ENCODE data around the gene HGD. TPM values are rescaled to one million over a fixed set of nuclear protein-coding genes. Genes with fewer than 3 reads are reported as not detected.

Gene HGD
- total and polyA plus RNA-seq, 11 donors: 0.16 to 0.62 (median 0.56) TPM; not detected in 8

DNA sequence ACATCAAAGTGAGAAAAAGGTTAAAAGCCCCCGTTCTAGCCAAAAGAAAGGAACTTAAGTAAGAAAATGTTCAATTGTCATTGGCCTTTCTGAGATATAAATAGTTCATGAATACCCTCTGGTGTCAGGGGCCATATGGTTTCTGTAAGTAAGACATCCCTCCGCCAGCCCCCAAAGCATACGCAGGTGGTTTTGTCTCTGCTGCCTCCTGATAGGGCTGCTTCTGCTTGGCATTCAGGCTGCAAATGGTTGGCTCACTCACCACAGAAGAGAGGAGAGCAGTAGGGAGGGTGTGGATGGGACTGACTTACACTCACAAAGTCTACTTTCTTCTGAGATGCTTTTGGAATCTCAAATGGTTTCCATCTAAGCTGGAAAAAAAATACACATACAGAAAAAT is 29.8 kb downstream of the HGD start:
- Histone ChIP-seq H3K4me3 (no peak overlapping the region), H3K36me3 (no peaks in the 10 kb centered on the region), H3K27me3 (no peaks in the 10 kb centered on the region), H3K4me1 (no peaks in the 10 kb centered on the region), H3K9me3 (no peaks in the 10 kb centered on the region), H3K27ac (no peak overlapping the region)
- TF ChIP-seq, protein P1, sequence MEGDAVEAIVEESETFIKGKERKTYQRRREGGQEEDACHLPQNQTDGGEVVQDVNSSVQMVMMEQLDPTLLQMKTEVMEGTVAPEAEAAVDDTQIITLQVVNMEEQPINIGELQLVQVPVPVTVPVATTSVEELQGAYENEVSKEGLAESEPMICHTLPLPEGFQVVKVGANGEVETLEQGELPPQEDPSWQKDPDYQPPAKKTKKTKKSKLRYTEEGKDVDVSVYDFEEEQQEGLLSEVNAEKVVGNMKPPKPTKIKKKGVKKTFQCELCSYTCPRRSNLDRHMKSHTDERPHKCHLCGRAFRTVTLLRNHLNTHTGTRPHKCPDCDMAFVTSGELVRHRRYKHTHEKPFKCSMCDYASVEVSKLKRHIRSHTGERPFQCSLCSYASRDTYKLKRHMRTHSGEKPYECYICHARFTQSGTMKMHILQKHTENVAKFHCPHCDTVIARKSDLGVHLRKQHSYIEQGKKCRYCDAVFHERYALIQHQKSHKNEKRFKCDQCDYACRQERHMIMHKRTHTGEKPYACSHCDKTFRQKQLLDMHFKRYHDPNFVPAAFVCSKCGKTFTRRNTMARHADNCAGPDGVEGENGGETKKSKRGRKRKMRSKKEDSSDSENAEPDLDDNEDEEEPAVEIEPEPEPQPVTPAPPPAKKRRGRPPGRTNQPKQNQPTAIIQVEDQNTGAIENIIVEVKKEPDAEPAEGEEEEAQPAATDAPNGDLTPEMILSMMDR (IDR thresholded peaks at IDR 0.05): no peak
- no peak for TF ChIP-seq POLR2A (IDR thresholded peaks at IDR 0.05)
- no peak for ATAC-seq
- no peak for DNase-seq
- intact Hi-C loops (cut with DNase I): no loop called here
- 53 to 68% (median 63%) methylated on average over 3 of the region's 3 CpGs for WGBS, 4 donors

- Histone ChIP-seq H3K36me3 (no peaks in the 10 kb centered on the region), H3K27me3 (no peaks in the 10 kb centered on the region), H3K4me3 (no peak overlapping the region), H3K27ac (no peak overlapping the region), H3K9me3 (no peaks in the 10 kb centered on the region), H3K4me1 (peaks cover 0 to 18% (median 0%) of the 10 kb centered on the region in 12 donors)
- no peak for TF ChIP-seq POLR2A (IDR thresholded peaks at IDR 0.05)
- TF ChIP-seq, protein P1 (IDR thresholded peaks at IDR 0.05): no peak
- WGBS, 4 donors: 94 to 95% (median 94%) methylated on average over 2 of the region's 2 CpGs
- no peak for ATAC-seq
- DNase-seq: no peak
- intact Hi-C loops (cut with DNase I): no loop called here
Observed at GRCh38 chr3:120650311-120650710, 31.7 kb downstream of the HGD start.

- peaks cover 0 to 23% (median 2%) of the 10 kb centered on the region in 12 donors for H3K4me1 ChIP-seq
- no peak overlapping the region for H3K27ac ChIP-seq
- H3K9me3 ChIP-seq: no peaks in the 10 kb centered on the region
- no peaks in the 10 kb centered on the region for H3K27me3 ChIP-seq
- DNase-seq (no peak), ATAC-seq (no peak)
- WGBS, 4 donors: 76 to 82% (median 76%) methylated on average over 3 of the region's 3 CpGs
- intact Hi-C loops (cut with DNase I): no loop called here
- H3K36me3 ChIP-seq: no peaks in the 10 kb centered on the region
- TF ChIP-seq, protein P1 (IDR thresholded peaks at IDR 0.05): no peak
- TF ChIP-seq POLR2A (IDR thresholded peaks at IDR 0.05): no peak
- no peak overlapping the region for H3K4me3 ChIP-seq
Observed at GRCh38 chr3:120649830-120650233, 32.2 kb downstream of the HGD start.

DNA sequence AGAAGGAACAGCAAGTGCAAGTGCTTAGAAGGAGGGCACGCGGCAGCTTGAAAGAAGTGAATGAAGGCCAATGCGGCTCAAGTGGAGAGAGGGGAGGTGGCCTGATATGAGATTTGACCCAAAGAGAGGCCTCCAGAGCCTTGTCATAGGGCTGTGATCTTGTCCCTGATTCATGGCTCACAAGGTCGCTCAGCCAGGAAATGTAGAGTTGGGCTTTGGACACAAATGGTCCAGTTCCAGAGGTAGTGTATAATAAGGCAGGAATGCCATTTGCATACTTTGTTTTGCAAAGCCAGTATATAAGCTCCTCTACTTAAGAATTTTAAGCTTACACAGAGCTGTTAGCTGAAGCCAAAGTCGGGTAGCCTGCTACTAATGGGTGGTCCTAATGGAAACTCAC is 33.7 kb downstream of the HGD start:
- ATAC-seq: no peak
- WGBS, 4 donors: 90 to 96% (median 93%) methylated on average over 5 of the region's 5 CpGs
- intact Hi-C loops (cut with DNase I): no loop called here
- Histone ChIP-seq H3K9me3 (no peaks in the 10 kb centered on the region), H3K36me3 (no peaks in the 10 kb centered on the region), H3K27me3 (no peaks in the 10 kb centered on the region), H3K4me3 (no peak overlapping the region), H3K27ac (no peak overlapping the region), H3K4me1 (peaks cover 0 to 27% (median 2%) of the 10 kb centered on the region in 12 donors)
- no peak for DNase-seq
- TF ChIP-seq, protein P1 (IDR thresholded peaks at IDR 0.05): no peak
- no peak for TF ChIP-seq POLR2A (IDR thresholded peaks at IDR 0.05)
